GM18507 (cell line): Measurements from ENCODE around the gene MARS1.

Experiments used
- DNase-seq: peaks from one replicate; pipeline ENCODE4 v3.0.0; 2011; ENCODE audit warnings: low read depth; ENCODE audit not compliant: insufficient read length; ENCODE audit errors: extremely low spot score
- FAIRE-seq: peaks from 2 replicates; lab custom pipeline; 2011; peaks lifted over from hg19 to GRCh38; lab: Jason Lieb, UNC

MARS1 gene

GRCh38 chr12:57543581-57543980 lies 55.7 kb downstream of the MARS1 start:
- DNase-seq, result no peak
- no peak for FAIRE-seq

- FAIRE-seq, result no peak
- DNase-seq, result no peak
Observed at GRCh38 chr12:57545809-57546437, 58.1 kb downstream of the MARS1 start.

GRCh38 chr12:57546438-57547287 lies 58.8 kb downstream of the MARS1 start, which contains the start of gene DCTN2:
DCTN2 (minus strand) TSS chr12:57547192; CDS start chr12:57547063, 129 bp downstream.
- FAIRE-seq (peak; percentile 97), DNase-seq (peak; percentile 97)

- no peak for FAIRE-seq
Observed at GRCh38 chr12:57547288-57548012, 59.6 kb downstream of the MARS1 start.

GRCh38 chr12:57548013-57548315 lies 60.1 kb downstream of the MARS1 start:
- FAIRE-seq (no peak), DNase-seq (no peak)

More at GRCh38 chr12:57547288-57548012, 59.6 kb downstream of the MARS1 start:
- no peak for DNase-seq

- no peak for FAIRE-seq
Observed at GRCh38 chr12:57548488-57548887, 60.6 kb downstream of the MARS1 start.

GRCh38 chr12:57549203-57549908 lies 61.5 kb downstream of the MARS1 start:
- DNase-seq, result no peak
- FAIRE-seq, result no peak

More at GRCh38 chr12:57548488-57548887, 60.6 kb downstream of the MARS1 start:
- DNase-seq, result no peak

GRCh38 chr12:57549909-57550640 lies 62.2 kb downstream of the MARS1 start, which contains the start of gene KIF5A:
KIF5A (plus strand) TSS chr12:57550044; CDS start chr12:57550272, 228 bp downstream.
- DNase-seq, result peak; percentile 25
- no peak for FAIRE-seq

- no peak for FAIRE-seq
- DNase-seq, result no peak
Observed at GRCh38 chr12:57550641-57551549, 63.0 kb downstream of the MARS1 start.

- DNase-seq, result no peak
- FAIRE-seq, result no peak
Observed at GRCh38 chr12:57551637-57552305, 63.9 kb downstream of the MARS1 start.

GRCh38 chr12:57552306-57552651 lies 64.4 kb downstream of the MARS1 start:
- FAIRE-seq (no peak), DNase-seq (no peak)

- no peak for DNase-seq
- no peak for FAIRE-seq
Observed at GRCh38 chr12:57552835-57553313, 65.0 kb downstream of the MARS1 start.

GRCh38 chr12:57553343-57554202 lies 65.7 kb downstream of the MARS1 start:
- DNase-seq (no peak), FAIRE-seq (no peak)

- DNase-seq (no peak), FAIRE-seq (no peak)
Observed at GRCh38 chr12:57554453-57554852, 66.6 kb downstream of the MARS1 start.

GRCh38 chr12:57554897-57555296 lies 67.0 kb downstream of the MARS1 start:
- FAIRE-seq, result no peak
- no peak for DNase-seq

- FAIRE-seq, result no peak
- DNase-seq, result no peak
Observed at GRCh38 chr12:57558864-57559263, 71.0 kb downstream of the MARS1 start.

GRCh38 chr12:57560516-57560915 lies 72.6 kb downstream of the MARS1 start:
- DNase-seq (no peak), FAIRE-seq (no peak)
